Tibial artery (tissue), 4 donors: Measurements from ENCODE around the gene NBPF12.
"Not testable (repeated sequence)": the region's sequence is repeated elsewhere in the genome, so short reads cannot be mapped to it uniquely, and the experiment has no call there.

Source experiments
- DNase-seq, 2 donors: peaks; one replicate each; pipeline ENCODE4 v3.0.0-alpha.2; 2019
- H3K27ac ChIP-seq, 2 donors: fragments of 200-600 bp; sonication (generic) in 1 of 2; 1 replicate in 1 of 2; 2 replicates in 1 of 2; pipeline ENCODE4 v1.5.1; 2018 to 2019; ENCODE audit warnings: mild to moderate bottlenecking in 1 of 2
- H3K27me3 ChIP-seq, 2 donors: fragments of 200-600 bp; sonication (generic) in 1 of 2; one replicate each; pipeline versions ENCODE4 v1.5.1 to v1.6.0; 2016 to 2019
- H3K36me3 ChIP-seq, 3 donors: fragments of 200-600 bp; sonication (generic) in 2 of 3; one replicate each; pipeline ENCODE4 v1.5.1; 2016 to 2019; ENCODE audit warnings: mild to moderate bottlenecking in 2 of 3
- H3K4me1 ChIP-seq, 4 donors: fragments of 200-600 bp; sonication (generic) in 2 of 4; 1 replicate in 3 of 4; 2 replicates in 1 of 4; pipeline ENCODE4 v1.5.1; 2016 to 2019
- H3K4me3 ChIP-seq, 2 donors: fragments of 200-600 bp; sonication (generic) in 1 of 2; 1 replicate in 1 of 2; 2 replicates in 1 of 2; pipeline ENCODE4 v1.5.1; 2018 to 2019; ENCODE audit warnings: mild to moderate bottlenecking in 2 of 2
- H3K9me3 ChIP-seq, 3 donors: fragments of 200-600 bp; sonication (generic) in 1 of 3; one replicate each; pipeline ENCODE4 v1.5.1; 2016 to 2019
- intact Hi-C: fragments of 100-400 bp; cut with DNase I; formaldehyde crosslinking; loops from one replicate; pipeline ENCODE4 v1.15.0; 2023; ENCODE audit warnings: low total_unique reads
- TF ChIP-seq, protein P1 (sequence below), 2 experiments: fragments of 200-600 bp in 1 of 2; fragments of 450-650 bp in 1 of 2; IDR thresholded peaks; one replicate each; pipeline ENCODE4 v1.5.1; 2017 to 2019; ENCODE audit warnings: antibody characterized with exemption in 2 of 2, mild to moderate bottlenecking in 1 of 2, moderate library complexity in 1 of 2

NBPF12 gene

DNA sequence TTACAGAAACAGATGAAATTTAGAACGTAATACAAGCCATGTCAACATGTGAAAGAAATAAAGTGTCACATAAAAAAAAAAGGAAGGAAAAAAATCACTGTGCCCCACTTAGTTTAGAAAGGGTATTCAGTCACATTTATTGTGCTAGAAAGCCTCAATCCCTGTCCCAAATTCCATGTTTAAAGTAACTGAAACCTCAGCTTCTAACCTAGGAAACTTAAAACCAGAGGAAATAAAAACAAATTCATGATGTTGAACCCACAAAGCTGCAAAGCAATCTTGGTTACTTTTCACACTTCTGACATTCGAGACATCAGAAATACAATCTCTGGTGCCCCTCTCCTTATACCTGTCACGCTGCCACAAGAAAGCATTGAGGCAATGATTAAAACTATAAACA lies 101.8 kb downstream of the NBPF12 start:
- intact Hi-C loops: no loop called here
- H3K9me3 ChIP-seq: no peaks in the 10 kb centered on the region
- no peaks in the 10 kb centered on the region for H3K36me3 ChIP-seq
- no peak overlapping the region for H3K27ac ChIP-seq
- no peaks in the 10 kb centered on the region for H3K27me3 ChIP-seq
- DNase-seq: no peak
- H3K4me3 ChIP-seq: no peak overlapping the region
- no peaks in the 10 kb centered on the region for H3K4me1 ChIP-seq
- TF ChIP-seq, protein P1, sequence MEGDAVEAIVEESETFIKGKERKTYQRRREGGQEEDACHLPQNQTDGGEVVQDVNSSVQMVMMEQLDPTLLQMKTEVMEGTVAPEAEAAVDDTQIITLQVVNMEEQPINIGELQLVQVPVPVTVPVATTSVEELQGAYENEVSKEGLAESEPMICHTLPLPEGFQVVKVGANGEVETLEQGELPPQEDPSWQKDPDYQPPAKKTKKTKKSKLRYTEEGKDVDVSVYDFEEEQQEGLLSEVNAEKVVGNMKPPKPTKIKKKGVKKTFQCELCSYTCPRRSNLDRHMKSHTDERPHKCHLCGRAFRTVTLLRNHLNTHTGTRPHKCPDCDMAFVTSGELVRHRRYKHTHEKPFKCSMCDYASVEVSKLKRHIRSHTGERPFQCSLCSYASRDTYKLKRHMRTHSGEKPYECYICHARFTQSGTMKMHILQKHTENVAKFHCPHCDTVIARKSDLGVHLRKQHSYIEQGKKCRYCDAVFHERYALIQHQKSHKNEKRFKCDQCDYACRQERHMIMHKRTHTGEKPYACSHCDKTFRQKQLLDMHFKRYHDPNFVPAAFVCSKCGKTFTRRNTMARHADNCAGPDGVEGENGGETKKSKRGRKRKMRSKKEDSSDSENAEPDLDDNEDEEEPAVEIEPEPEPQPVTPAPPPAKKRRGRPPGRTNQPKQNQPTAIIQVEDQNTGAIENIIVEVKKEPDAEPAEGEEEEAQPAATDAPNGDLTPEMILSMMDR (IDR thresholded peaks at IDR 0.05): no peak

GRCh38 chr1:147042891-147043290 lies 104.8 kb downstream of the NBPF12 start:
- DNase-seq: not testable (repeated sequence)

GRCh38 chr1:147044511-147044910 lies 106.4 kb downstream of the NBPF12 start:
- DNase-seq, intact Hi-C loops, H3K36me3 ChIP-seq, H3K4me1 ChIP-seq, H3K27ac ChIP-seq, H3K27me3 ChIP-seq, H3K4me3 ChIP-seq, H3K9me3 ChIP-seq: not testable (repeated sequence)

More at GRCh38 chr1:147042891-147043290, 104.8 kb downstream of the NBPF12 start:
- H3K4me3 ChIP-seq, H3K27ac ChIP-seq, H3K9me3 ChIP-seq, H3K36me3 ChIP-seq, H3K4me1 ChIP-seq, intact Hi-C loops, H3K27me3 ChIP-seq: not testable (repeated sequence)
